ENCODE data around the gene NFE2L2. TPM values are rescaled to one million over a fixed set of nuclear protein-coding genes. Genes with fewer than 3 reads are reported as not detected.

NFE2L2 gene
- total and polyA plus RNA-seq, 9 of the 15 experiments (the other 6 are each of a cell fraction or from before 2014, with no cell fraction given) = 29.3 to 120 (median 59.3) TPM

DNA sequence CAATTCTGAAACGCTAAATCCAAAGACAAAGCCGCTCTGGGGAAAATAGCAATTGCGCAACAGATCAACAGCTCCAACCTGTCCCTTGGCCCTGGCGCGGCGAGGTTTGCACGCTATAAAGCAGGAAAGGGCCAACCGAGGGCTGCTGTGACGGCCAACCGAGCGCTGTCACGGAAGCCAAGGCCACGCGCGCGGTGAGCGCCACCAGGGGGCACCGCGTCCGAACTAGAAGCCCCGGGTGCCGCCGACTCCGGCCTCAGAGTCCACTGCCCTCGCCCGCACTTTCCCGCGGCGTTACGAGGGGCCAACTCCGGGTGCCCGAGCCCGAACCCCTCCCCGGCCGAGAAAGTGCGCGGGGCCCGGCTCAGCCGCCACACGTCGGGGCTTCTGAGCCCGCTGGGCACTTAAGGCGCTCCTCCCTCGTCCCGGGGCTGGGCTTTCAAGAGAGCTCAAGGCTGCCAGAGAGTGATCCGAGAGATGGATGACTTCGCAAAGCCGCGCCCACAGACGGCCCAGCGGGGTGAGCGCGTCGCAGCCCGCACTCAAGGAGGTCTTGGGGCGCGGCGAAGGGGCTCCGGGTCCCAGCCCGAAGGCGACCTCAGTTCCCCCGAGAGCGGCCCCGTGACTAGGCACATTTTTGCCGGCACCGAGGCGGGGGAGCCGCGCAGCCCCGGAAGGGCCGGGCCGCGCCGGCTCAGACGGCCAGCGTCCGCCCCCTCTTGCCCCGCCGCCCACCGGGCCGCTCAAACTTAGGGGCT lies 897 bp downstream of the NFE2L2 start (continued):
- TF ChIP-seq, protein P1, sequence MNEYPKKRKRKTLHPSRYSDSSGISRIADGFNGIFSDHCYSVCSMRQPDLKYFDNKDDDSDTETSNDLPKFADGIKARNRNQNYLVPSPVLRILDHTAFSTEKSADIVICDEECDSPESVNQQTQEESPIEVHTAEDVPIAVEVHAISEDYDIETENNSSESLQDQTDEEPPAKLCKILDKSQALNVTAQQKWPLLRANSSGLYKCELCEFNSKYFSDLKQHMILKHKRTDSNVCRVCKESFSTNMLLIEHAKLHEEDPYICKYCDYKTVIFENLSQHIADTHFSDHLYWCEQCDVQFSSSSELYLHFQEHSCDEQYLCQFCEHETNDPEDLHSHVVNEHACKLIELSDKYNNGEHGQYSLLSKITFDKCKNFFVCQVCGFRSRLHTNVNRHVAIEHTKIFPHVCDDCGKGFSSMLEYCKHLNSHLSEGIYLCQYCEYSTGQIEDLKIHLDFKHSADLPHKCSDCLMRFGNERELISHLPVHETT (CRISPR knock-in tag; conservative IDR thresholded peaks at IDR 0.05 in 1 of 2, IDR thresholded peaks at IDR 0.05 in 1 of 2) = peak in 1 of 2 experiments; percentile 87; a peak in 1 of 4 replicates
- TF ChIP-seq, protein P2, sequence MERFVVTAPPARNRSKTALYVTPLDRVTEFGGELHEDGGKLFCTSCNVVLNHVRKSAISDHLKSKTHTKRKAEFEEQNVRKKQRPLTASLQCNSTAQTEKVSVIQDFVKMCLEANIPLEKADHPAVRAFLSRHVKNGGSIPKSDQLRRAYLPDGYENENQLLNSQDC (CRISPR knock-in tag; IDR thresholded peaks at IDR 0.05) = peak; percentile 81; the same call in 1 of the 2 replicates
- TF ChIP-seq, protein P3, sequence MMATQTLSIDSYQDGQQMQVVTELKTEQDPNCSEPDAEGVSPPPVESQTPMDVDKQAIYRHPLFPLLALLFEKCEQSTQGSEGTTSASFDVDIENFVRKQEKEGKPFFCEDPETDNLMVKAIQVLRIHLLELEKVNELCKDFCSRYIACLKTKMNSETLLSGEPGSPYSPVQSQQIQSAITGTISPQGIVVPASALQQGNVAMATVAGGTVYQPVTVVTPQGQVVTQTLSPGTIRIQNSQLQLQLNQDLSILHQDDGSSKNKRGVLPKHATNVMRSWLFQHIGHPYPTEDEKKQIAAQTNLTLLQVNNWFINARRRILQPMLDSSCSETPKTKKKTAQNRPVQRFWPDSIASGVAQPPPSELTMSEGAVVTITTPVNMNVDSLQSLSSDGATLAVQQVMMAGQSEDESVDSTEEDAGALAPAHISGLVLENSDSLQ (IDR thresholded peaks at IDR 0.05) = peak; percentile 63
- TF ChIP-seq LCOR (CRISPR knock-in tag; IDR thresholded peaks at IDR 0.05) = peak; percentile 99
- TF ChIP-seq GTF2F1 (IDR thresholded peaks at IDR 0.05; ENCODE audit: low read depth, low read length) = 0 out of 2 replicates have a peak, but pooled peaks have one; percentile 71
- TF ChIP-seq, protein P4, sequence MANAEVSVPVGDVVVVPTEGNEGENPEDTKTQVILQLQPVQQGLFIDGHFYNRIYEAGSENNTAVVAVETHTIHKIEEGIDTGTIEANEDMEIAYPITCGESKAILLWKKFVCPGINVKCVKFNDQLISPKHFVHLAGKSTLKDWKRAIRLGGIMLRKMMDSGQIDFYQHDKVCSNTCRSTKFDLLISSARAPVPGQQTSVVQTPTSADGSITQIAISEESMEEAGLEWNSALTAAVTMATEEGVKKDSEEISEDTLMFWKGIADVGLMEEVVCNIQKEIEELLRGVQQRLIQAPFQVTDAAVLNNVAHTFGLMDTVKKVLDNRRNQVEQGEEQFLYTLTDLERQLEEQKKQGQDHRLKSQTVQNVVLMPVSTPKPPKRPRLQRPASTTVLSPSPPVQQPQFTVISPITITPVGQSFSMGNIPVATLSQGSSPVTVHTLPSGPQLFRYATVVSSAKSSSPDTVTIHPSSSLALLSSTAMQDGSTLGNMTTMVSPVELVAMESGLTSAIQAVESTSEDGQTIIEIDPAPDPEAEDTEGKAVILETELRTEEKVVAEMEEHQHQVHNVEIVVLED (CRISPR knock-in tag; IDR thresholded peaks at IDR 0.05) = peak; percentile 60
- TF ChIP-seq SNIP1 (IDR thresholded peaks at IDR 0.05; ENCODE audit: low read depth) = no peak
- TF ChIP-seq ZNF324 (CRISPR knock-in tag; IDR thresholded peaks at IDR 0.05) = no peak
- peak; percentile 62 for TF ChIP-seq KAT2B (IDR thresholded peaks at IDR 0.05; ENCODE audit: low read depth, low read length)
- 0 out of 2 replicates have a peak, but pooled peaks have one; percentile 15 for TF ChIP-seq RBM15 (IDR thresholded peaks at IDR 0.05; ENCODE audit: insufficient read depth, low read length)
- peak in 1 of 2 experiments; percentile 63; a peak in 1 of 4 replicates for TF ChIP-seq FOXA3 (CRISPR knock-in tag; conservative IDR thresholded peaks at IDR 0.05 in 1 of 2, IDR thresholded peaks at IDR 0.05 in 1 of 2)
- TF ChIP-seq PRPF4 (IDR thresholded peaks at IDR 0.05; ENCODE audit: insufficient read depth, low read depth, low read length, poor library complexity, severe bottlenecking) = peak; percentile 96
- TF ChIP-seq, protein P5, sequence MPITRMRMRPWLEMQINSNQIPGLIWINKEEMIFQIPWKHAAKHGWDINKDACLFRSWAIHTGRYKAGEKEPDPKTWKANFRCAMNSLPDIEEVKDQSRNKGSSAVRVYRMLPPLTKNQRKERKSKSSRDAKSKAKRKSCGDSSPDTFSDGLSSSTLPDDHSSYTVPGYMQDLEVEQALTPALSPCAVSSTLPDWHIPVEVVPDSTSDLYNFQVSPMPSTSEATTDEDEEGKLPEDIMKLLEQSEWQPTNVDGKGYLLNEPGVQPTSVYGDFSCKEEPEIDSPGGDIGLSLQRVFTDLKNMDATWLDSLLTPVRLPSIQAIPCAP (CRISPR knock-in tag; IDR thresholded peaks at IDR 0.05; ENCODE audit: borderline replicate concordance) = no peak
- TF ChIP-seq MAFG (tag; conservative IDR thresholded peaks at IDR 0.05) = peak; percentile 81
- no peak for TF ChIP-seq CBX8 (IDR thresholded peaks at IDR 0.05; ENCODE audit: borderline replicate concordance, extremely low read depth, low read depth, low read length, poor library complexity, severe bottlenecking)
- TF ChIP-seq, protein P6, sequence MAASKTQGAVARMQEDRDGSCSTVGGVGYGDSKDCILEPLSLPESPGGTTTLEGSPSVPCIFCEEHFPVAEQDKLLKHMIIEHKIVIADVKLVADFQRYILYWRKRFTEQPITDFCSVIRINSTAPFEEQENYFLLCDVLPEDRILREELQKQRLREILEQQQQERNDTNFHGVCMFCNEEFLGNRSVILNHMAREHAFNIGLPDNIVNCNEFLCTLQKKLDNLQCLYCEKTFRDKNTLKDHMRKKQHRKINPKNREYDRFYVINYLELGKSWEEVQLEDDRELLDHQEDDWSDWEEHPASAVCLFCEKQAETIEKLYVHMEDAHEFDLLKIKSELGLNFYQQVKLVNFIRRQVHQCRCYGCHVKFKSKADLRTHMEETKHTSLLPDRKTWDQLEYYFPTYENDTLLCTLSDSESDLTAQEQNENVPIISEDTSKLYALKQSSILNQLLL (CRISPR knock-in tag; IDR thresholded peaks at IDR 0.05; ENCODE audit: borderline replicate concordance) = no peak
- peak; percentile 94 for TF ChIP-seq NBN (IDR thresholded peaks at IDR 0.05; ENCODE audit: low read depth)

Measured in K562 (cell line).